ENCODE measurements around the gene KRTAP4-3. TPM values are rescaled to one million over a fixed set of nuclear protein-coding genes. Genes with fewer than 3 reads are reported as not detected.
"Not testable (repeated sequence)": the region's sequence is repeated elsewhere in the genome, so short reads cannot be mapped to it uniquely, and the experiment has no call there.

KRTAP4-3 gene
- total RNA-seq, 2 donors from 2014 or later: not detected

GRCh38 chr17:41123292-41123990 is 44.6 kb downstream of the KRTAP4-3 start:
- DNase-seq (ENCODE audit: low spot score); intact Hi-C loops (cut with DNase I): not testable (repeated sequence)

- intact Hi-C loops (cut with DNase I): no loop called here
- no peak for DNase-seq (ENCODE audit: low spot score)
These were observed 46.3 kb downstream of the KRTAP4-3 start for GRCh38 chr17:41121742-41122141.

GRCh38 chr17:41119696-41120690 is 48.0 kb downstream of the KRTAP4-3 start:
- intact Hi-C loops (cut with DNase I); DNase-seq (ENCODE audit: low spot score): not testable (repeated sequence)

GRCh38 chr17:41118721-41119120 is 49.3 kb downstream of the KRTAP4-3 start:
- intact Hi-C loops (cut with DNase I): no loop called here
- no peak for DNase-seq (ENCODE audit: low spot score)

- intact Hi-C loops (cut with DNase I); DNase-seq (ENCODE audit: low spot score): not testable (repeated sequence)
These were observed 50.1 kb downstream of the KRTAP4-3 start, which contains the start of gene KRTAP4-11 for GRCh38 chr17:41117846-41118386. Gene KRTAP4-11 (minus strand): TSS chr17:41118373. CDS start chr17:41118315, 58 bp downstream.

Other genes with a start within 250 kb of the KRTAP4-3 start
- gene KRT23, start 230.6 kb downstream of the KRTAP4-3 start, total RNA-seq: under 1 TPM; 0.24 to 0.37 TPM
- not detected for gene KRT39, start 201.3 kb downstream of the KRTAP4-3 start, total RNA-seq
- gene KRT40, start 183.9 kb downstream of the KRTAP4-3 start, total RNA-seq: not detected
- gene KRTAP3-3, start 174.1 kb downstream of the KRTAP4-3 start, total RNA-seq: not detected
- not detected for gene KRTAP3-2, start 168.3 kb downstream of the KRTAP4-3 start, total RNA-seq
- gene KRTAP3-1, start 159.1 kb downstream of the KRTAP4-3 start, total RNA-seq: not detected
- not detected for gene KRTAP1-5, start 141.0 kb downstream of the KRTAP4-3 start, total RNA-seq
- not detected for gene KRTAP1-4, start 138.0 kb downstream of the KRTAP4-3 start, total RNA-seq
- not detected for gene KRTAP1-3, start 133.3 kb downstream of the KRTAP4-3 start, total RNA-seq
- not detected for gene KRTAP1-1, start 126.8 kb downstream of the KRTAP4-3 start, total RNA-seq
- gene KRTAP2-1, start 120.9 kb downstream of the KRTAP4-3 start, total RNA-seq: not detected
- not detected for gene KRTAP2-2, start 113.0 kb downstream of the KRTAP4-3 start, total RNA-seq
- not detected for gene KRTAP2-3, start 108.1 kb downstream of the KRTAP4-3 start, total RNA-seq
- gene KRTAP2-4, start 102.3 kb downstream of the KRTAP4-3 start, total RNA-seq: not detected
- not detected for gene KRTAP4-7, start 84.1 kb downstream of the KRTAP4-3 start, total RNA-seq
- not detected for gene KRTAP4-8, start 70.1 kb downstream of the KRTAP4-3 start, total RNA-seq
- not detected for gene KRTAP4-16, start 66.0 kb downstream of the KRTAP4-3 start, total RNA-seq
- gene KRTAP4-9, start 62.8 kb downstream of the KRTAP4-3 start, total RNA-seq: not detected
- not detected for gene KRTAP4-11, start 49.8 kb downstream of the KRTAP4-3 start, total RNA-seq
- gene KRTAP4-12, start 44.0 kb downstream of the KRTAP4-3 start, total RNA-seq: not detected
- not detected for gene KRTAP4-6, start 27.7 kb downstream of the KRTAP4-3 start, total RNA-seq
- gene KRTAP4-5, start 18.4 kb downstream of the KRTAP4-3 start, total RNA-seq: not detected
- not detected for gene KRTAP4-4, start 7.5 kb downstream of the KRTAP4-3 start, total RNA-seq
- gene KRTAP4-2, start 10.0 kb upstream of the KRTAP4-3 start, total RNA-seq: not detected
- gene KRTAP4-1, start 16.7 kb upstream of the KRTAP4-3 start, total RNA-seq: not detected
- gene KRTAP9-1, start 21.7 kb upstream of the KRTAP4-3 start, total RNA-seq: not detected
- gene KRTAP9-2, start 58.4 kb upstream of the KRTAP4-3 start, total RNA-seq: not detected
- not detected for gene KRTAP9-3, start 64.2 kb upstream of the KRTAP4-3 start, total RNA-seq
- not detected for gene KRTAP9-8, start 69.8 kb upstream of the KRTAP4-3 start, total RNA-seq
- gene KRTAP9-4, start 81.5 kb upstream of the KRTAP4-3 start, total RNA-seq: not detected
- gene KRTAP9-9, start 87.2 kb upstream of the KRTAP4-3 start, total RNA-seq: not detected
- gene KRTAP9-6, start 97.2 kb upstream of the KRTAP4-3 start, total RNA-seq: not detected
- gene KRTAP9-7, start 107.5 kb upstream of the KRTAP4-3 start, total RNA-seq: not detected
- gene KRTAP29-1, start 134.6 kb upstream of the KRTAP4-3 start, total RNA-seq: not detected
- not detected for gene KRTAP16-1, start 141.1 kb upstream of the KRTAP4-3 start, total RNA-seq
- not detected for gene KRTAP17-1, start 147.5 kb upstream of the KRTAP4-3 start, total RNA-seq
- not detected for gene KRT33A, start 182.6 kb upstream of the KRTAP4-3 start, total RNA-seq
- gene KRT33B, start 201.6 kb upstream of the KRTAP4-3 start, total RNA-seq: not detected
- not detected for gene KRT34, start 214.1 kb upstream of the KRTAP4-3 start, total RNA-seq
- gene KRT31, start 229.4 kb upstream of the KRTAP4-3 start, total RNA-seq: not detected

Data from posterior vena cava (tissue), 2 donors.